Astrocyte of the spinal cord (primary cell): ENCODE measurements around the gene CYLD.

Source experiments
- DNase-seq: peaks from one replicate; pipeline ENCODE4 v3.0.0; 2011; ENCODE audit warnings: low read depth, low spot score
- H3K4me3 ChIP-seq: 2 replicates; pipeline ENCODE4 v1.5.1; 2011; ENCODE audit warnings: low read depth, mild to moderate bottlenecking, low read length, moderate library complexity
- in situ Hi-C: cut with HindIII; loops from 2 replicates; pipeline ENCODE4 v1.10.0; 2017; ENCODE audit warnings: low sequenced_read_pairs
- TF ChIP-seq, protein P1 (sequence below): IDR thresholded peaks from 2 replicates; pipeline ENCODE4 v1.5.1; 2012; ENCODE audit warnings: low read depth, mild to moderate bottlenecking, low read length, inconsistent platforms

The CYLD gene

DNA sequence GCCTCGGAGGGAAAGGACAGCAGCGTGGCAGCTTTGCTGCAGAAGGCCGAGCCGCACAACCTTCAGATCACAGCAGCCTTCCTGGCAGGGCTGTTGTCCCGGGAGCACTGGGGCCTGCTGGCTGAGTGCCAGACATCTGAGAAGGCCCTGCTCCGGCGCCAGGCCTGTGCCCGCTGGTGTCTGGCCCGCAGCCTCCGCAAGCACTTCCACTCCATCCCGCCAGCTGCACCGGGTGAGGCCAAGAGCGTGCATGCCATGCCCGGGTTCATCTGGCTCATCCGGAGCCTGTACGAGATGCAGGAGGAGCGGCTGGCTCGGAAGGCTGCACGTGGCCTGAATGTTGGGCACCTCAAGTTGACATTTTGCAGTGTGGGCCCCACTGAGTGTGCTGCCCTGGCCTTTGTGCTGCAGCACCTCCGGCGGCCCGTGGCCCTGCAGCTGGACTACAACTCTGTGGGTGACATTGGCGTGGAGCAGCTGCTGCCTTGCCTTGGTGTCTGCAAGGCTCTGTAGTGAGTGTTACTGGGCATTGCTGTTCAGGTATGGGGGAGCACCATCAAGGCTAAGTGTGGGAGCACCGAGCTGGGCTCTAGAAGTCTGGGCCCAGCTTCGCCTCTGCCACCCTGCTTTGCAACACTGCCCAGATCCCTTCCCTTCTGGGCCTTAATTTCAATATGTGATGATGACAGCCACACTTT, 29.9 kb upstream of the CYLD start:
- in situ Hi-C loops: no loop called here

GRCh38 chr16:50712560-50712898, 29.4 kb upstream of the CYLD start:
- in situ Hi-C loops: no loop called here
- TF ChIP-seq, protein P1, sequence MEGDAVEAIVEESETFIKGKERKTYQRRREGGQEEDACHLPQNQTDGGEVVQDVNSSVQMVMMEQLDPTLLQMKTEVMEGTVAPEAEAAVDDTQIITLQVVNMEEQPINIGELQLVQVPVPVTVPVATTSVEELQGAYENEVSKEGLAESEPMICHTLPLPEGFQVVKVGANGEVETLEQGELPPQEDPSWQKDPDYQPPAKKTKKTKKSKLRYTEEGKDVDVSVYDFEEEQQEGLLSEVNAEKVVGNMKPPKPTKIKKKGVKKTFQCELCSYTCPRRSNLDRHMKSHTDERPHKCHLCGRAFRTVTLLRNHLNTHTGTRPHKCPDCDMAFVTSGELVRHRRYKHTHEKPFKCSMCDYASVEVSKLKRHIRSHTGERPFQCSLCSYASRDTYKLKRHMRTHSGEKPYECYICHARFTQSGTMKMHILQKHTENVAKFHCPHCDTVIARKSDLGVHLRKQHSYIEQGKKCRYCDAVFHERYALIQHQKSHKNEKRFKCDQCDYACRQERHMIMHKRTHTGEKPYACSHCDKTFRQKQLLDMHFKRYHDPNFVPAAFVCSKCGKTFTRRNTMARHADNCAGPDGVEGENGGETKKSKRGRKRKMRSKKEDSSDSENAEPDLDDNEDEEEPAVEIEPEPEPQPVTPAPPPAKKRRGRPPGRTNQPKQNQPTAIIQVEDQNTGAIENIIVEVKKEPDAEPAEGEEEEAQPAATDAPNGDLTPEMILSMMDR: no peak
- DNase-seq: no peak
- no peak overlapping the region for H3K4me3 ChIP-seq

More for the DNA sequence above, 29.9 kb upstream of the CYLD start:
- DNase-seq: no peak
- no peak overlapping the region for H3K4me3 ChIP-seq
- TF ChIP-seq, protein P1: no peak

DNA sequence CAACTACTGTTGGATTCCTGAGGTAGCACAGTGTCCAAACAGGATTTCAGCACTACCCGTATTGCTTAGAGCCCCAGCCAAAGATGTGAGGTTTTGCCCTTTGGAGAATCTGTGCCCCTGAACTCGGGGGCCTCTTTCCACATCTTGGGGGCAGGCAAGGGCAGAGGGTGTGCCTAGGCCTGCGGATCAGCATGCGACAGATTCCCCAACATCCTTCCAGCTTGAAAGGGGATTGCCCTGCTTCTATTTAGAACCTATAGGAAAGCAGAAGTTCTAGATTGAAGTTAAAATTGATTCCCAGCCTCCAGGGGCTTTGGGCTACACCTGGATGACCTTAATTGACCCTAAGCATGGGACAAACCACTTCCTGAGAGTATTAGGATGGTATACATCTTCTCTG, 28.9 kb upstream of the CYLD start:
- in situ Hi-C loops: no loop called here
- DNase-seq: no peak
- TF ChIP-seq, protein P1: no peak
- H3K4me3 ChIP-seq: no peak overlapping the region

DNA sequence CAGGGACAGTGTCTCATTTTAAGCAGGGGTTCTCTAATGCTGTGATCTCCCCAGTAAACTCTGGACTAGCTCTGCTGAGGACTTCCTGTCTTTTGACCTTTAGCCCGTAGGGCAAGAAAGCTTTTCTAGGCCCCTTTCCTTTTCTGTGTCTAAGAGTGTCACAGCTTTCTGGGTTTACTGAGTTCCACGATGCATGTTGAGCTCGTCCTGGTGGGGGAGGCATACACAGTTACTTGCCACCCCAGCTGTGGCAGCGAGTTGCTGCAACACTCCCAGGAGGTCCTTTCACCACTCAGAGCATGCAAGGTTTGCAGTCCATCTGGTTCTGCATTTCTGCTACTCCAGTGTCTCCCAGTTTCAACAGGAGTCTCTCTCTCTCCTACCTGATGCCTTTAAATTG, 24.8 kb upstream of the CYLD start:
- DNase-seq: no peak
- TF ChIP-seq, protein P1: no peak
- H3K4me3 ChIP-seq: no peak overlapping the region
- in situ Hi-C loops: no loop called here

- in situ Hi-C loops: no loop called here
- no peak for DNase-seq
- no peak overlapping the region for H3K4me3 ChIP-seq
- TF ChIP-seq, protein P1: no peak
These were observed 24.4 kb upstream of the CYLD start for GRCh38 chr16:50717494-50717893.

DNA sequence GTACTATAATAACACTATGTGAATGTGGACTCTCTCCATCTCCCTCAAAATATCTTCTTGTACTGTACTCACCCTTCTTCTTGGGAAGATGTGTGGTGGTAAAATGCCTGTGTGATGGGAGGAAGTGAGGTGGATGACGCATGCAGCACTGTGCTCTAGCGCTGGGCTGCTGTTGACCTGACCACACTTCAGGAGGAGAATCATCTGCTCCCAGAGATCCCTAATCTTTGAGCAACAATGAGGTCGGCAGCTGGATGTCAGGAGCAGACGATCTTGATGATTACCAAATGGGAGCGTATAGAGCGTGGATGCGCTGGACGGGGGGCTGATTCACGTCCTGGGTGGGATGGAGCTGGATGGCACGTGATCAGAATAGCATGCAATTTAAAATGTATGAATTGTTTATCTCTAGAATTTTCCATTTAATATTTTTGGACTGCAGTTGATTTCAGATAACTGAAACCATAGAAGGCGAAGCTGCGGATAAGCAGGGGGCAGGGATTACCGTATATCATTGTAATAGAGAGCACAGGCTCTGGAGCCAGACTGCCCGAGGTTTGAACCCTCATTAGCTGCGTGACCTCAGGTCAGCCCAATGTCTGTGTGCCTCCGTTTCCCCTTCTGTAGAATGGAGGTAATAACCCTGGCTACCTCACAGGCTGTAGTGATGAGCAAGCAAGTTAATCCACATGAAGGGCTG, 23.7 kb upstream of the CYLD start:
- in situ Hi-C loops: no loop called here
- H3K4me3 ChIP-seq: no peak overlapping the region
- TF ChIP-seq, protein P1: no peak
- DNase-seq: no peak
